CD4-positive, alpha-beta T cell treated with Interferon alpha-2 for 1 hour (primary cell): ENCODE measurements around the gene SBF2.
"Not testable (repeated sequence)": the region's sequence is repeated elsewhere in the genome, so short reads cannot be mapped to it uniquely, and the experiment has no call there.

Experiments used
- DNase-seq, 2 donors: peaks; one replicate each; pipeline ENCODE4 v3.0.0-alpha.2; 2020 to 2022

The SBF2 gene

GRCh38 chr11:9759519-9760192 is 534.4 kb downstream of the SBF2 start:
- peak; percentile 56 to 76 for DNase-seq

GRCh38 chr11:9758637-9759518 is 535.1 kb downstream of the SBF2 start:
- DNase-seq = peak; percentile 17 to 47

DNA sequence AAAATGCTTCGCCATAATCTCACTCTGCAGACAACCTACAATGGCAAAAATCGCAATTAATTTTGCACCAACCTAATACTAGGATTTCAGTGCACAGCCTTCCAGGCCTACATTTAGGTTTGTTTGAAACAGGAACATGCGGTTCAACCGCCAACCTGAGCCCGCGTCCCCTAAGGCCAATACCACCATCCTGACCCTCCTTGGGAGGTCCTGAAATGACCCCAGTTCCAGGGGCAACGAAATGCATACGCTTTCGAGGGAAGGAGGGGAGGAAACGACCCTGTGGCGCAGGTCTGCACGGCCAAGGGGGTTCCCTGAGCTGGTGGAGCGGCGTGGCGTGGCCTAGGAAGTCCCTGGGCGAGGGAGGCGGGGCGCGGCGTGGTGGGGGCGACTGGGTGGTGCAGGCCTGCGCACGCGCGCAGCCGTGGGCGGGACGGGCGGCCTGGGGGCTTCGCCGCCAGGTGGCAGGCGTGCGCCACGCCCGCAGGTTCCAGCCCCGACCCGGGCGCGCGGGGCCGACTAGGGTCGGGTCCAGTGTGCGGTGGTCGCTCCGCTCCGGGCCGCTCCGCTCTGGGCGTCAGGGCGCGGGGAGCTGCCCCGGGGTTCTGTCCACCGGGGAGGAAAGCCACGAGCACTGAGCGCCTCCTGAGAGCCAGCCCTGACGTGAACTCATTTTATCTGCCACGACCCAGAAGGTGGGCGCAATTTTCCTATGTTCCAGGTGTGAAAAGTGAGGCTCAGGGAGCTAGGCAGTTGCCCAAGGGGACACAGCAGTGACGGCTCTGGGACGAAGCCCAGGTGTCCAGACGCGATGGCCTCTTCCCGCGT is 536.0 kb downstream of the SBF2 start:
- DNase-seq = peak; percentile 89 to 92

- no peak for DNase-seq
Observed at GRCh38 chr11:9756878-9757277, 537.1 kb downstream of the SBF2 start.

- DNase-seq = peak in 1 of 2 donors; percentile 16
Observed at GRCh38 chr11:9756461-9756860, 537.6 kb downstream of the SBF2 start.

- no peak for DNase-seq
Observed at GRCh38 chr11:9755561-9756185, 538.3 kb downstream of the SBF2 start.

- DNase-seq = no peak
Observed at GRCh38 chr11:9754010-9754471, 540.0 kb downstream of the SBF2 start.

- DNase-seq = no peak
Observed at GRCh38 chr11:9753021-9753420, 541.0 kb downstream of the SBF2 start.

GRCh38 chr11:9752091-9752490 is 541.9 kb downstream of the SBF2 start:
- DNase-seq = no peak

GRCh38 chr11:9750551-9750950 is 543.5 kb downstream of the SBF2 start:
- no peak for DNase-seq

- DNase-seq = peak; percentile 73 to 77
Observed at GRCh38 chr11:9748361-9748970, 545.6 kb downstream of the SBF2 start.

DNA sequence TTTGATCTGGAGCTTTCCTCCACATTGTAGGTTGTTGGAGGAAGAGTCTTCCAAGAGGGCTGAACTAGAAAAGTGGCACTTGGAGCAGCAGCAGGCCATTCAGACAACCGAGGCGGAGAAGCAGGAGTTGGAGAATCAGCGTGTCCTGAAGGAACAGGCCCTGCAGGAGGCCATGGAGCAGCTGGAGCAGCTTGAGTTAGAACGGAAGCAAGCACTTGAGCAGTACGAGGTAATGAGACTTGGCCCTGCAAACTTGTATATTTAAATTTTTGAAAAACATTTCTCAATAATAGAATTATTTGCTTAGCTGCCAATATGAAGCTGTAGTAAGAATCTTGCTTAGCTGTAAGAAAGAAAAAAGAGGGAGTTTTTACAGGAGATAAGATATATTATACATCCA is 546.2 kb downstream of the SBF2 start:
- no peak for DNase-seq

DNA sequence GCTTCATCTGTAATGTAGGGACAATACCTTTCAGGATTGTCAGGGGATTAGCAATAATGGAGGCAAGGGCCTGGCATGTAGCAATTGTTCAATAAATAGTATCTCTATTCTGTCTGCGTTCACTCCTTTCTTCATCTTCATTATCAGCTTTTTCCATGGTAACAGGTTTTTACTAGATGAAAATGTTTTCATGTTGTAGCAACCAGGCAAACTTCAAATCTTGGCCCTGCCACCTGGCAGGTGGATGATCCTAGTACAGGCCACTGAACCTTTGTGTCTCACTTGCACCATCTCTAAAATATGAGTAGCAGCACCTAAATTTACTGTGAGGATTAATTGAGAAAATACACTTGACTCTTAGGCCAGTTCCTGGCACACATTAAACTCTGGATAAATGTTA is 546.8 kb downstream of the SBF2 start:
- no peak for DNase-seq

DNA sequence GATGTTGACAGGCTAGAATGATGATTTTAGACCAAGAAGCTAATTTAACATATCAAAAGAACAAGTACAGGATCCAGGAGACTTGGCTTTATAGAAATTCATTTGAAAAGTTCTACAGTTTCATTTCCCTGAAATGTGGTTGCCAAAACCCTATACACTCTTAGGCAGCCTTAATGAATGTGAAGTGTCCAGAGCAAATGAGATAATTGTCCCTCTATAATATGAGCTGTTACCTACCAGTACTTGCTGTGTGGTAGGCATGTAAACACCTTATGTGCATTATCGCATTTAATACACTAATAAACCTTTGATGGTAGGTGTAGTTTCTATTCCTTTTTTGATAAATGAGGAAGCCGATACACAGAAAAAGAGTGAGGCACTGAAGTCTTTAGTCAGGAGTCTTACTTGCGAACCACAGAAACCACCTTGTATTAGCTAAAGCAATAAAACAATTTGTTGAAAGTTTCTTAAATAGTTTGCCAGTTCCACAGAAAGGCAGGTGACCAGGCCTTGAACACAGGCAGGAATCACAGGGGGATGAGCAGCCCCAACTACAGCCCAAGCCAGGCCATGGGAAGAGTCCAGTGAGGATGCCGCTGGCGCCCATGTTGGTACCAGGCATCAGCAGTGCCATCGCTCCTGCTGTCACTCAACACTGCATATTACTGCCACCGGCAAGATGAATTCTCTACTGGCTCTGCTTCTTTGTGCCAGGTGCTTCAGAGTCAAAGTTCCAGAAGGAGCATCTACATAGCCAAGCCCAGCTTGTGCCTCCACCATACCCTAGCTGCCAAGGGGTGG is 548.4 kb downstream of the SBF2 start:
- no peak for DNase-seq

DNA sequence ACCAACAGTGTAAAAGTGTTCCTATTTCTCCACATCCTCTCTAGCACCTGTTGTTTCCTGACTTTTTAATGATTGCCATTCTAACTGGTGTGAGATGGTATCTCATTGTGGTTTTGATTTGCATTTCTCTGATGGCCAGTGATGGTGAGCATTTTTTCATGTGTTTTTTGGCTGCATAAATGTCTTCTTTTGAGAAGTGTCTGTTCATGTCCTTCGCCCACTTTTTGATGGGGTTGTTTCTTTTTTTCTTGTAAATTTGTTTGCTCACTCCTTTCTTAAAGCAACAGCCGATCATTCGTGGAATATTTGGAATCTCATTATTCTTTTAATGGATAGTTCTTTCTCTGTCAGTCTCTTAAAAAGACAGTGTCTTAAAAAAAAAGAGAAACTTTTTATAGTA is 550.5 kb downstream of the SBF2 start:
- DNase-seq = not testable (repeated sequence)

GRCh38 chr11:9741260-9741659 is 552.8 kb downstream of the SBF2 start:
- DNase-seq = no peak

- DNase-seq = no peak
Observed at GRCh38 chr11:9740202-9740883, 553.7 kb downstream of the SBF2 start.

DNA sequence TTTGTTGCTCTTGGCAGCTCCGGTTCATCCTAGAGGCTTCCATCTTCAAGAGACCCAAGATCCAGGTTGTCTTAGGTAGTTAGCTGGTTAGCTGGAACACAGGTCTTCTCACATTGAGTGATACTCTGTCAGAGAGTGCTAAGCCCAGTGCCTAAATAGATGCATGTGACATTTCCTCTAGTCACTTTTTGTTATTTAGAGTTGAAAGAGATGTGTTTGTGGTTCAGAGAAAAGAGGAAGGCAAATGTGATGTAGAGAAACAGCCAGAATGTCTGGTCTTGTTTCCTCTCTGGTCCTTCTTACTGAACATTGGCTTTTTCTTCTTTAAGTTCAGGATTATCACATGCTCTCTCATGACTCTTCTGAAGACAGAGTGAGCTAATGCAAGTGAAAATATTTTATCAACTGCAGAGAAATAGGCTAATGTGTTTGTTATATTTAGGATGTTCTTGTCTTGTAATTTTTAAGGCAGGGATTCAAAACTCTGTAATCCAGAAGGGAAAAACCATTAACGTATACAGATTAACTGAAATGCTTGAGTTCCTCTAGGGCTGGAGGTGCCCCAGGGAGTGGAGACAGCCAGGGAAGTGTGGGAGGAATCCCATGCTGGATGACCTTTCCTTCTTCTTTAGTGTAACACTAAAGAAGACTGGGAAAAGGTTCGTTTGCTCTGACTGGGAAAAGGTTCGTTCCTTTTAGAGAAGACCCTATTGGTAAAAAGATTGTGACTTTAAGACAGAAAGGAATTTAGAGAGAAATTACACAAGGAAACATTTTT is 554.7 kb downstream of the SBF2 start:
- DNase-seq = peak in 1 of 2 donors; percentile 34

DNA sequence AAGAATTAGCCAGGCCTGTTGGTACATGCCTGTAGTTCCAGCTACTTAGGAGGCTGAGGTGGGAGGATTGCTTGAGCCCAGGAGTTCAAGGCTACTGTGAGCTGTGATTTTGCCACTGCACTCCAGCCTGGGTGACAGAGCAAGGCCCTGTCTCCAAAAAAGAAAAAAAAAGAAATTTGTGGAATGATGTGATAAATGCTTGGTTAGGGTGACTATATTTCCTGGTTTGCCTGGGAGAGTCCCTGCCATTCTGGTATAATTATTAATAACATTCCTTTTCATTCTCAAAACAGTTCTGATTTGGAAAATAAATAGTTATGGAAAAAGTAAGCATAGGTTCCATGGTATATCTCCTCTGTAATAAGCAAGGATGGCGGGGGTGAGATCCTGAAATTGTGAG is 555.3 kb downstream of the SBF2 start:
- DNase-seq = no peak

GRCh38 chr11:9738116-9738515 is 555.9 kb downstream of the SBF2 start:
- DNase-seq = no peak
